ENCODE data around the gene RAB27B.

RAB27B gene

DNA sequence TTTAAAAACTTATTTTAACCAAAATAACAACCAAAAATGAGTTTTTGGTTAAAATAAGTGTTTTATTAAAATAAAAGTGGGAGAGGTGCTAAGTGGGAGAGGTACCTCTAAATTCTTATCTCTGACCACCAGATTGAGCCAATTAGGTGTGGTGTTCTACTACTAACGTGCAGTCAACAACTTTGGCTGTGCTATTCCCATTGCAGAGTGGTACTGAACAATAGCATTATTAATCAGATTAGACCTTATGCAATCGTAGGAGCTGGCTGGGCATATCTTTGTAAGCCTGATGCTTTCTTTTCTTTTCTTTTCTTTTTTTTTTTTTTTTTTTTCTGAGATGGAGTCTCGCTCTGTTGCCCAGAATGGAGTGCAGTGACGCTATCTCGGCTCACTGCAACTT is 38.9 kb downstream of the RAB27B start:
- no peak for DNase-seq (ENCODE audit: low read depth, low spot score)

DNA sequence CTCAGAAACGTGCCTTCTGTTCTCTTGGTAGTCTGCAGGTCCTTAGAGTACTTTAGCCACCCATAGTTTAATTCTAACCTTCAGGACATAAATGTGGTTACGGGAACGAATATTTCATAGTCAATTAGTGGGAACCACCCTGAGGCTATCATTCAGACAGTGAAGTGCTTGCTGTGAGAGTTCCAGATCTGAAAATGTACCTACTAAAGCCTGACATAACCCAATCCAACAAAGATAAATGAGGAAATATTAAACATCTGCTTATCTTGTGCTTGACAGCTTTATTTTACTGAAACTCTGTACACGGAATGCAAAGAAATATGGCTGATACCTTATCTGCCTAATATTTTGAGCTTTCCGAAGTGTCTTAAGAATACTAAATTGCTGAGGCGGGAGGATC is 43.0 kb downstream of the RAB27B start:
- DNase-seq (ENCODE audit: low read depth, low spot score), result no peak

DNA sequence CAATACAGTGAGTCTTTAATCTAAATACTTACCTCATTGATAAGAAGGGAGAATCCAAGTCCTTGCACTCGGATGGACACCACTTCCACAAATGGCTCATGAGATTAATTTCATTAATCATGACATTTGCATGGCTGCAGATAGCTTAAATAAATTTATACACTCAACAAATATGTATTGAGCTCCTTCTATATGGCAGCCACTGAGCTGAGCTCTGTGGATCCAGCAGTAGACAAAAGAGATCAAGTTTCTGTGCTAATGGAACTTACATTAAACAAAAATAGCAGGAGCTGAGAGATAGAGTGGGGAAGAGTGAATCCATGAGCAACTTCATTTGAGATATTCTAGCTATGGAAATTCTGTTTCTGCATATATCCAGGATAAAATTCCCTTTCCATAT is 44.4 kb downstream of the RAB27B start:
- DNase-seq (ENCODE audit: low read depth, low spot score), result no peak

- DNase-seq (ENCODE audit: low read depth, low spot score), result no peak
Measured at GRCh38 chr18:54873884-54874255, 45.6 kb downstream of the RAB27B start.

GRCh38 chr18:54875063-54875462 is 46.8 kb downstream of the RAB27B start:
- DNase-seq (ENCODE audit: low read depth, low spot score), result no peak

DNA sequence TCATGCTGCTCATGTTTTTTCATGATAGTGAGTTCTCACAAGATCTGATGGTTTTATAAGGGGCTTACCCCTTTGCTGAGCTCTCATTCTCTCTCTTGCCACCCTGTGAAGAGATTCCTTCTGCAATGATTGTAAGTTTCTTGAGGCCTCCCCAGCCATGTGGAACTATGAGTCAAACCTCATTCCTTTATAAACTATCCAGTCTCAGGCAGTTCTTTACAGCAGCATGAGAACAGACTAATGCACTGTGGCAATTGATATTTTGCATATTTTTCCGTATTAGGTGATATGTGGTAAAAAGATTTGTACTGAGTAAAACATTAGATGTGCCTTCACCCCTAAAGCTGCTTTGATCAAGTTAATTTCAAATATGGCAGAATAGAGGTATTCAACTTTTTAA is 48.8 kb downstream of the RAB27B start:
- no peak for DNase-seq (ENCODE audit: low read depth, low spot score)

DNA sequence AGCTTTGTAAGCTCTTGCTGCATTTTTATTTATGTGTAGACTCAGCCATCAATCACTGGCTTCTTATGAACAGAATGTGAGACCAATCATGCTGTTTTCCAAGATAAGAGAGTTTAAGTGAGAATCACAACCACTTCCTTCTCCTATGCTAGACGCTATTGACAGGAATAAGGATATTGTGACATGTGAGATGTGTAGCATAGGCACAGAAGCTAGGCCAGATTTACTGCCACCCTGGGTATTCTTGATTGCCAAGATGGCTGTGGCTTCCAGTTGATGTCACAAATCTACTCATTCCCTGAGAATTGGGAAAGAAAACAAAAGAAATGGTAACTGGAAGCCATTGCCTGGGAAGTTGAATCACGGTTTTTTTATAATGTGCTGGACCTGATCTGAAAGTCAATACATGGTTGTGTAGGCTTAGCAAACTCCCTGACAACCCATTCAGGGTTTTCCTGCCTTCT is 49.9 kb downstream of the RAB27B start:
- no peak for DNase-seq (ENCODE audit: low read depth, low spot score)

GRCh38 chr18:54878659-54879358 is 50.5 kb downstream of the RAB27B start:
- DNase-seq (ENCODE audit: low read depth, low spot score), result no peak

GRCh38 chr18:54879691-54880090 is 51.4 kb downstream of the RAB27B start:
- no peak for DNase-seq (ENCODE audit: low read depth, low spot score)

- no peak for DNase-seq (ENCODE audit: low read depth, low spot score)
Measured at GRCh38 chr18:54880395-54881105, 52.3 kb downstream of the RAB27B start.

GRCh38 chr18:54881229-54881768 is 53.0 kb downstream of the RAB27B start:
- no peak for DNase-seq (ENCODE audit: low read depth, low spot score)

GRCh38 chr18:54882318-54882717 is 54.0 kb downstream of the RAB27B start:
- no peak for DNase-seq (ENCODE audit: low read depth, low spot score)

- no peak for DNase-seq (ENCODE audit: low read depth, low spot score)
Measured at GRCh38 chr18:54883816-54884604, 55.7 kb downstream of the RAB27B start.

GRCh38 chr18:54888378-54888777 is 60.1 kb downstream of the RAB27B start:
- no peak for DNase-seq (ENCODE audit: low read depth, low spot score)

DNA sequence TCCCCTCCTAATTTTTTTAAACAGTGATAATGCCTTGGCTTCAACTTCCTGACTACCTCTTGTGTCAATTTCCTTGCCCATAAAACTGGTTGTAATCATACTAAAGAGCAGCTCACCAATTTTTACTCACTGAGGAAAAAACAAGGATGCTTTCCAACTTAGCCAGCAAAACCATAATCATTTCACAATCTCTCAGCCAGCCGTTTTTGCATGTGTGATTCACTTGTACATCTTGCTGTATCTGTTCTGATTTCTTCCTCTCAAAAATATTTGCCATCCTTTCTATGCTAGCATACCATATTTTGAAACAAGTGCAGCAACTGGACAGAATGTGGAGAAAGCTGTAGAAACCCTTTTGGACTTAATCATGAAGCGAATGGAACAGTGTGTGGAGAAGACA is 60.7 kb downstream of the RAB27B start:
- DNase-seq (ENCODE audit: low read depth, low spot score), result no peak

GRCh38 chr18:54899500-54899899 is 71.2 kb downstream of the RAB27B start:
- DNase-seq (ENCODE audit: low read depth, low spot score), result no peak

DNA sequence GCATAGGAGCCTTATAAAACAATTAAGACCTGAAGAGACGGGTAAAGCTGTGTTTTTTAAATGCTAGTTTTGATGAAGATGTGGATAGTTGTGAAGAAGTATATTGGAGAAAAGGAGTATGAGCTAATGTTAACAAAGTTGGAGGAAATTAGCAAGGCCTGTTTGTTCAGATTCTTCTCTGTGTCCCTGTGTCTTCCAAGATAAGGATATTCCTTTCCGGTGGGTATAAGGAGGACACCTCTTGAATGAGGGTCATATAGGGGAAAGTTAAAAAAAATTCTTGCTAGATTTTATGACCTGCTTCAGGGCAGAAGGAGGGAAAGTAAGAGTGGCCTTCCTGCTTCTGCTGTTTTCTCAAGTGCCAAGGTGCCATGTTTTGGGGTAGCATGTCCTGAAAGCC is 72.0 kb downstream of the RAB27B start:
- no peak for DNase-seq (ENCODE audit: low read depth, low spot score)

DNA sequence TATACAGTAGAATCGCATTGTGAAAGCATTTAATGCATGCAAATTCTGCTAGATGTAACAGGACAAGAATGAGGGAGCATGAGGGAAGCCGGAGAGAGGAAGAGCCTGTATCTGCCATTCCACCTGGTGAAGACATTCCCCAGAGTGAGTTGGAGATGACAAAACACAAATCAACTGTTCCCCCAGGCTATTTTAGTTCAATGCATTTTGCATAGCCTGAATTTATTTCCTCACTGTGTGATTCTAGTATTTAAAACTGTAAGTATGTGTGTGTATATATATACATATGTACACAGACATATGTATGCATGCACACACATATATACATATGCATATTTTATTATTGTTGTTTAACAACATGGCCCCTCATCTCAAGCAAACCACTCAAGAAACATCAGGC is 76.3 kb downstream of the RAB27B start:
- no peak for DNase-seq (ENCODE audit: low read depth, low spot score)

GRCh38 chr18:54905629-54906028 is 77.4 kb downstream of the RAB27B start:
- DNase-seq (ENCODE audit: low read depth, low spot score), result no peak

DNA sequence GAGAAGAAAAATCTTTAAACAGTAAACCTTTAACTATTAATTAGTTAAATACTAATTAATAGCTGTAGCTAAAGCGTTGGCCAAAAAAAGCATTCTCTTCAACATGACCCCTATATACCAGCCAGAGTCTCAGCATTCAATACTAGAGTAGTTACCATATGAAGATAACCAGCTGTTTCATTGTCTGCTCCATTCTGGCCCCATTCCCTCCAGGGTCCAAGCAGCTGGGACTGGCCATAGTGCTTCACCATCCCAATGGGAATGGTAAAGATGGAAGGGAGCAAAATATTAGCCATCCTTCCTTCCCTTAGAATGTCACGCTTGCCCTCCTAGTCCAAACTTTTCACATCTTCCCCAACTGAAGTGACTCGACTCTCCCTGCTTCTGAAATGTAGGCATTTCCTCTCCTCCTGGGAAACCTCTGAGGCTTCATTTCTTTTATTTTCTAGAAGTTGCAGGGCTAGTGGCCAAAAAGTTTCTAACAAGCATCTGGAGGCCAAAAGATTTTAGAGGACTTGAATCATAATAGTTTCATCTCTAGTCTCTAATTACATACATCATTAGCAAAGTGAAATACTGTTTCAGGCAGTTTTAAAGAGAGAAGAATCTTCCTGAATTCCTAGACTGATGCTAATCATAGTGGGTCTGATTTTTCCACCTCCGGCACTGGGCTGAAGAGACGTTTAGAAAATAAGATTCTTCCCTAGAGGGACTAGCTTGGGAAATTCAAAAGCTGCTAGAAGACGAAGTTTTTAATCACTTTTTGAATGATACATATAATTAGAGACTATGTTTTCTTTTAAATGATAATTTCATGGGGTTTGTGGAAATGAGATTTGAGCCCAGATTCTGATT is 78.3 kb downstream of the RAB27B start:
- no peak for DNase-seq (ENCODE audit: low read depth, low spot score)

DNA sequence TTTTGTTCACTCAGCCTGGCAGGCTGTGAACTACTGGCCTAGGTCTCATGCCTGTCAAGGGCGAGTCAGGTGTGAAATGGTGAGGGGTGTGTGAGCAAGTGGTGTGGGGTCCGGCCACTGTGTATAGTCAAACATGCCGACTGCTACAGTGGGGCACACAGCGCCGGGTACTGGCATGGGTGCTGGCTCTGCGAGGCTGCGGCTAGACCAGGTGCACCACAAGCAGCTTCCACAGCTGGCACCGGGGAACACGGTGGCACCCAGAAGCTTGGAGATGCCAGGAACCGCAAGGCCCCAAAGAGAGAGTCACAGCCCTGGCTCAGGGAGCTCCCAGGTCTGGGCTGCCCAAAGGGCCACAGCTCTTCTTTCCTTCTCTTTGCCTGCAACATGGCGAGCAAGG is 81.3 kb downstream of the RAB27B start:
- no peak for DNase-seq (ENCODE audit: low read depth, low spot score)

Measured in iPS DF 19.7 (cell line).